Astrocyte (in vitro differentiated cells and primary cell): ENCODE data around the gene GPX1. TPM values are rescaled to one million over a fixed set of nuclear protein-coding genes. Genes with fewer than 3 reads are reported as not detected.
A peak's percentile ranks its signal among the peaks of the same experiment; 100 is the strongest.
"Not testable (repeated sequence)": the region's sequence is repeated elsewhere in the genome, so short reads cannot be mapped to it uniquely, and the experiment has no call there.

Experiments used
- DNase-seq: peaks from one replicate; pipeline ENCODE4 v3.0.0-alpha.2; 2010; ENCODE audit warnings: low read depth
- FAIRE-seq: peaks from 2 replicates; lab custom pipeline; 2011; peaks lifted over from hg19 to GRCh38; lab: Jason Lieb, UNC
- H2AFZ ChIP-seq: 2 replicates; pipeline ENCODE4 v1.6.0; 2012; ENCODE audit warnings: low read depth, low read length, inconsistent platforms
- H3K27ac ChIP-seq: 2 replicates; pipeline ENCODE4 v1.5.1; 2011; ENCODE audit warnings: low read depth, low read length, inconsistent platforms
- H3K27me3 ChIP-seq: 2 replicates; pipeline ENCODE4 v1.6.0; 2011; ENCODE audit warnings: low read length, inconsistent platforms; ENCODE audit not compliant: insufficient read depth
- H3K36me3 ChIP-seq: 2 replicates; pipeline ENCODE4 v1.5.1; 2011; ENCODE audit warnings: low read length, inconsistent platforms; ENCODE audit not compliant: insufficient read depth
- H3K4me1 ChIP-seq: 2 replicates; pipeline ENCODE4 v1.5.1; 2011; ENCODE audit warnings: low read length, inconsistent platforms; ENCODE audit not compliant: insufficient read depth
- H3K4me2 ChIP-seq: 2 replicates; pipeline ENCODE4 v1.6.0; 2012; ENCODE audit warnings: low read length, inconsistent platforms
- H3K4me3 ChIP-seq: 2 replicates; pipeline ENCODE4 v1.5.1; 2011; ENCODE audit warnings: low read depth, mild to moderate bottlenecking, low read length, inconsistent platforms; ENCODE audit not compliant: insufficient read depth
- H3K79me2 ChIP-seq: 2 replicates; pipeline ENCODE4 v1.6.0; 2012; ENCODE audit warnings: mild to moderate bottlenecking, low read length, inconsistent platforms; ENCODE audit not compliant: insufficient read depth
- H3K9ac ChIP-seq: 2 replicates; pipeline ENCODE4 v1.6.0; 2012; ENCODE audit warnings: mild to moderate bottlenecking, low read length, inconsistent platforms
- H3K9me3 ChIP-seq: 2 replicates; pipeline ENCODE4 v1.5.1; 2012; ENCODE audit warnings: low read depth, mild to moderate bottlenecking, low read length, inconsistent platforms; ENCODE audit not compliant: insufficient read depth
- H4K20me1 ChIP-seq: 2 replicates; pipeline ENCODE4 v1.6.0; 2012; ENCODE audit warnings: low read length, inconsistent platforms; ENCODE audit not compliant: insufficient read depth
- H3K27ac Mint-ChIP-seq: one replicate; pipeline ENCODE4 v1.8.0; 2021; ENCODE audit warnings: mild to moderate bottlenecking, mixed read lengths; ENCODE audit not compliant: unreplicated experiment
- H3K27me3 Mint-ChIP-seq: one replicate; pipeline ENCODE4 v1.8.0; 2021; ENCODE audit warnings: low read depth, mixed read lengths; ENCODE audit not compliant: unreplicated experiment
- H3K36me3 Mint-ChIP-seq: one replicate; pipeline ENCODE4 v1.8.0; 2021; ENCODE audit warnings: low read depth, mixed read lengths; ENCODE audit not compliant: unreplicated experiment
- H3K4me1 Mint-ChIP-seq: one replicate; pipeline ENCODE4 v1.8.0; 2021; ENCODE audit warnings: low read depth, mixed read lengths; ENCODE audit not compliant: unreplicated experiment
- H3K4me3 Mint-ChIP-seq: one replicate; pipeline ENCODE4 v1.8.0; 2021; ENCODE audit warnings: mild to moderate bottlenecking, moderate library complexity, mixed read lengths; ENCODE audit not compliant: unreplicated experiment
- H3K9me3 Mint-ChIP-seq: one replicate; pipeline ENCODE4 v1.8.0; 2021; ENCODE audit warnings: mild to moderate bottlenecking, mixed read lengths; ENCODE audit not compliant: unreplicated experiment
- EZH2 ChIP-seq: IDR thresholded peaks from 2 replicates; pipeline ENCODE4 v1.6.1; 2012; ENCODE audit warnings: mild to moderate bottlenecking, low read length, inconsistent platforms; ENCODE audit not compliant: insufficient read depth
- total RNA-seq: library from RNA; stranded (reverse); gene quantifications from 2 replicates; pipeline ENCODE4 v1.2.1, GENCODE V29; 2021
- TF ChIP-seq, protein P1 (sequence below): IDR thresholded peaks from 2 replicates; pipeline ENCODE4 v1.5.1; 2011; ENCODE audit warnings: low read depth, mild to moderate bottlenecking, inconsistent platforms, low read length, moderate library complexity; ENCODE audit not compliant: insufficient read depth

The GPX1 gene
- total RNA-seq, 1 donor from 2014 or later = 268 TPM

DNA sequence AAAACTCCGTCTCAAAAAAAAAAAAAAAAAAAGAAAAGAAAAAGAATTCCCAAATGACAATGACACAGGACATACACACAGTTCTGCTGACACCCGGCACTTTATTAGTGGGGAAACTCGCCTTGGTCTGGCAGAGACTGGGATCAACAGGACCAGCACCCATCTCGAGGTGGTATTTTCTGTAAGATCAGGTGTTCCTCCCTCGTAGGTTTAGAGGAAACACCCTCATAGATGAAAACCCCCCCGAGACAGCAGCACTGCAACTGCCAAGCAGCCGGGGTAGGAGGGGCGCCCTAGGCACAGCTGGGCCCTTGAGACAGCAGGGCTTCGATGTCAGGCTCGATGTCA lies 1.1 kb downstream of the GPX1 start:
- not testable (repeated sequence) for H3K27me3 ChIP-seq, H3K27me3 Mint-ChIP-seq, H3K9me3 ChIP-seq, H3K9me3 Mint-ChIP-seq, H2AFZ ChIP-seq, FAIRE-seq, DNase-seq
- Histone ChIP-seq H3K4me3 (peak overlapping the region; percentile 60), H3K4me1 (peaks cover 40% of the 10 kb centered on the region), H3K27ac (peak overlapping the region; percentile 79), H3K79me2 (peaks cover 32% of the 10 kb centered on the region), H3K36me3 (peaks cover 36% of the 10 kb centered on the region), H4K20me1 (peaks cover 21% of the 10 kb centered on the region), H3K4me2 (peak overlapping the region; percentile 81), H3K9ac (peak overlapping the region; percentile 80)
- H3K27ac Mint-ChIP-seq = peak overlapping the region; percentile 50
- peaks cover 31% of the 10 kb centered on the region for H3K4me1 Mint-ChIP-seq
- H3K4me3 Mint-ChIP-seq = peak overlapping the region; percentile 83
- peaks cover 23% of the 10 kb centered on the region for H3K36me3 Mint-ChIP-seq

DNA sequence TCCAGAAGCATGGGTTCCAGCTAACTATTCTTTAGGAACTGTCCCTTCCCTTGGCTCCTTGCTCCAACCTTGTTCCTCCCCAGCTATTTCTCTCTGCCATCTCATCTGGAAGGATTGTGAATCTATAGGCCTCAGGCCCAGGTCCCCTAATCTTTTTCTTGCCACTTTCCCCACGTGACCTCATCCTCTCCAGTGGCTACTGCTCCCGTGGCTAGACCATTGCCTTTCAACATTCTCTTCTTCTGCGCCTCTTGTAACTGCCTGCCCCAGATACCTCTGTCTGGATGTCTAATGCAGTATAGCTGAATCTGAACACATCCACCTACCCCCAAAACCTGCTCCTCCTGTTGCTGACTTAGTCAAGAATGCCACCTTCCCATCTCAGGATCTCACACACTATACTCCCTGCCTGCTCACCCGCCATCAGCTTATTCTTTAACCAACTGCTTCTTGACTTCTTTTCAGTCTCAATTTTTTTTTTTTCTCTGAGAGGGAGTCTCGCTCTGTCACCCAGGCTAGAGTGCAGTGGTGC lies 5.2 kb downstream of the GPX1 start:
- no peaks in the 10 kb centered on the region for H3K27me3 ChIP-seq
- H3K27me3 Mint-ChIP-seq = no peaks in the 10 kb centered on the region
- FAIRE-seq = no peak
- H3K4me1 Mint-ChIP-seq = peaks cover 23% of the 10 kb centered on the region
- H3K27ac ChIP-seq = peak overlapping the region; percentile 11
- peak overlapping the region; percentile 21 for H3K4me3 Mint-ChIP-seq
- H3K4me2 ChIP-seq = no peak overlapping the region
- H3K9ac ChIP-seq = no peak overlapping the region
- H3K4me1 ChIP-seq = peaks cover 27% of the 10 kb centered on the region
- no peak for DNase-seq
- TF ChIP-seq, protein P1, sequence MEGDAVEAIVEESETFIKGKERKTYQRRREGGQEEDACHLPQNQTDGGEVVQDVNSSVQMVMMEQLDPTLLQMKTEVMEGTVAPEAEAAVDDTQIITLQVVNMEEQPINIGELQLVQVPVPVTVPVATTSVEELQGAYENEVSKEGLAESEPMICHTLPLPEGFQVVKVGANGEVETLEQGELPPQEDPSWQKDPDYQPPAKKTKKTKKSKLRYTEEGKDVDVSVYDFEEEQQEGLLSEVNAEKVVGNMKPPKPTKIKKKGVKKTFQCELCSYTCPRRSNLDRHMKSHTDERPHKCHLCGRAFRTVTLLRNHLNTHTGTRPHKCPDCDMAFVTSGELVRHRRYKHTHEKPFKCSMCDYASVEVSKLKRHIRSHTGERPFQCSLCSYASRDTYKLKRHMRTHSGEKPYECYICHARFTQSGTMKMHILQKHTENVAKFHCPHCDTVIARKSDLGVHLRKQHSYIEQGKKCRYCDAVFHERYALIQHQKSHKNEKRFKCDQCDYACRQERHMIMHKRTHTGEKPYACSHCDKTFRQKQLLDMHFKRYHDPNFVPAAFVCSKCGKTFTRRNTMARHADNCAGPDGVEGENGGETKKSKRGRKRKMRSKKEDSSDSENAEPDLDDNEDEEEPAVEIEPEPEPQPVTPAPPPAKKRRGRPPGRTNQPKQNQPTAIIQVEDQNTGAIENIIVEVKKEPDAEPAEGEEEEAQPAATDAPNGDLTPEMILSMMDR = no peak
- TF ChIP-seq EZH2 = no peak
- H3K4me3 ChIP-seq = no peak overlapping the region
- no peak overlapping the region for H2AFZ ChIP-seq
- peaks cover 10% of the 10 kb centered on the region for H3K36me3 ChIP-seq
- no peaks in the 10 kb centered on the region for H3K9me3 ChIP-seq
- no peaks in the 10 kb centered on the region for H3K9me3 Mint-ChIP-seq
- peaks cover 12% of the 10 kb centered on the region for H3K36me3 Mint-ChIP-seq
- peaks cover 19% of the 10 kb centered on the region for H4K20me1 ChIP-seq
- peaks cover 16% of the 10 kb centered on the region for H3K79me2 ChIP-seq
- no peak overlapping the region for H3K27ac Mint-ChIP-seq

DNA sequence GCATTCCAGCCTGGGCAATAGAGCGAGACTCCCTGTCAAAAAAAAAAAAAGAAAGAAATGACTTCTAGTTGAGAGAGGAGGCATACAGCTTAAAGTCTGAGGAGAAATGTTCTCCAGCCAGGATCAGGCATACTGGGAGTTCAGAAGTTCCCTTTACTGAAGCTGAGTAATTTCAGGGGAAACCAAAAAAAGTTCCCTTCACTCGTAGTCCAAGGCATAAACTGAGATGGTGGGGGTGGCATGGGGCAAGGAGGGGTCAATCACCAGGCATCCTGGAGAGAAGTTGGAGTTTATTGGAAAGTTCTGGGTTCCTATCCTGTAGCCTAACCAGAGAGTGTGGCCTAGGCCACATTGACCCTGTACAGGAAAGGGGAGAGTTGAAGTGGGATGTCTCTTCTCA lies 5.9 kb downstream of the GPX1 start:
- Mint-ChIP-seq H3K4me3 (peak overlapping the region; percentile 47), H3K36me3 (peaks cover 12% of the 10 kb centered on the region), H3K27me3 (no peaks in the 10 kb centered on the region), H3K9me3 (no peaks in the 10 kb centered on the region), H3K27ac (peak overlapping the region; percentile 66), H3K4me1 (peaks cover 23% of the 10 kb centered on the region)
- Histone ChIP-seq H3K36me3 (peaks cover 10% of the 10 kb centered on the region), H3K79me2 (peaks cover 12% of the 10 kb centered on the region), H3K9ac (peak overlapping the region; percentile 14), H3K9me3 (no peaks in the 10 kb centered on the region), H3K4me3 (no peak overlapping the region), H3K4me2 (peak overlapping the region; percentile 45), H3K27ac (peak overlapping the region; percentile 39), H3K27me3 (no peaks in the 10 kb centered on the region), H3K4me1 (peaks cover 24% of the 10 kb centered on the region), H2AFZ (no peak overlapping the region), H4K20me1 (peaks cover 16% of the 10 kb centered on the region)
- DNase-seq (no peak), FAIRE-seq (no peak)
- no peak for TF ChIP-seq EZH2
- TF ChIP-seq, protein P1 = no peak
